CD4-positive, alpha-beta T cell treated with Interleukin-10 for 1 hour (primary cell): Measurements from ENCODE around the gene ATF1.
"Not testable (repeated sequence)": the region's sequence is repeated elsewhere in the genome, so short reads cannot be mapped to it uniquely, and the experiment has no call there.

Source experiments
- DNase-seq: peaks from one replicate; pipeline ENCODE4 v3.0.0-alpha.2; 2020

ATF1 gene

DNA sequence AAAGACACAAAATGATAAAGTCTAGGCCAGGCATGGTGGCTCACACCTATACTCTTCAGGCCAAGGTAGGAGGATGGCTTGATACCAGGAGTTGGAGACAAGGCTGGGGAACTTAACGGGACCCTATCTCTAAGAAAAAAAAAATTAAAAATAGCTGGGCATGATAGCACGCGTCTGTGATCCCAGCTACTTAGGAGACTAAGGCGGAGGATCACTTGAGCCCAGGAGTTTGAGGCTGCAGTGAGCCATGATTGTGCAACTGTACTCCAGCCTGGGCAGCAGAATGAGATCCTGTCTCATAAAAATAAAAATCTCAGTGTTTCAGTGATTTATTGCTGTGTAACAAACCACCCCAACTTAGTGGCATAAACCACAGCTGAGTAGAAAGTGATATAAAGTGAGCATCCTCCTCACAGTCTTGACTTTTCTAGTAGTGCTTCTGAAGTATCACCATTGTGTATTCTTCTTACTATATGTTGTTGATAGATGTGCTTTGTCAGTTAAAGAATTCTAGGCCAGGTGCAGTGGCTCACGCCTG lies 10.6 kb upstream of the ATF1 start:
- no peak for DNase-seq

DNA sequence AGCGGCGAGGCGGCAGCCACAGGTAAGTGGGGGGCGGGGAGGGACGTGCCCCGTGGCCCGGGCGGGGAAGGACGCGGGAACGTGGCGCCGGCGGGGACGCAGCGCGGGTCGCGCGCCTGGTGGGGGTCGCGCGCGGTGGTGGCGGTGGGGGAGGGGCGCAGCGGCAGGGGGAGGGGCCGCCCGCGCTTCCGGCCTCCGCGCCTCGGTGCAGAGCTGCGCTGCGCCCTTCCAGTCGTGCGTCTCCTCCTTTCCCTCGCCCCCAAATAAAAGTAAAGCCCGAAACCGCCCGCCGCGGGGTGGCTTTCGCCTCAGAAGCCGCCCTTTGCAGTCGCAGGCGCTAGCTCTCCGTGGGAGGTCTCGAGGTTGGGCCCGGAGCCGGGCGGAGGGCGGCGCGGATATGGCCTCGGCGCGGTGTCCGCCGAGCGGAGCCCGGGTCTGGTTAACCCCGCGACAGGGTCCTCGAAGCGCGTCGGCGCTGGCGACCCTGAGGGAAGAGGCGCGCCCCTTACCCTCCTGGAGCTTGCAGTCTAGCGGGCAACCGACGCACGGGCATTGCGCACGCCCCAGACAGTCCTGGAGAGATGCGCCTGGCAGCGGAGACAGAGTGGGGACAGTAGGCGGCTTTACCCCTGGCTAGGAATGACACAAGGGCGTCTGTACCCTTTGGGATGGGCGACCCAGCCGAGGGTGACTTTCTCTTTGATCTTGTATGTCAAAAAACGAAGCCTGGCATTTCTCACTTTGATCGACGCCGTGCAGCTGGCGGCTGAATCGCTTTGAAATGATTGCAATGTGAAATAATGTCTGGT lies 589 bp downstream of the ATF1 start:
- peak; percentile 85 for DNase-seq

DNA sequence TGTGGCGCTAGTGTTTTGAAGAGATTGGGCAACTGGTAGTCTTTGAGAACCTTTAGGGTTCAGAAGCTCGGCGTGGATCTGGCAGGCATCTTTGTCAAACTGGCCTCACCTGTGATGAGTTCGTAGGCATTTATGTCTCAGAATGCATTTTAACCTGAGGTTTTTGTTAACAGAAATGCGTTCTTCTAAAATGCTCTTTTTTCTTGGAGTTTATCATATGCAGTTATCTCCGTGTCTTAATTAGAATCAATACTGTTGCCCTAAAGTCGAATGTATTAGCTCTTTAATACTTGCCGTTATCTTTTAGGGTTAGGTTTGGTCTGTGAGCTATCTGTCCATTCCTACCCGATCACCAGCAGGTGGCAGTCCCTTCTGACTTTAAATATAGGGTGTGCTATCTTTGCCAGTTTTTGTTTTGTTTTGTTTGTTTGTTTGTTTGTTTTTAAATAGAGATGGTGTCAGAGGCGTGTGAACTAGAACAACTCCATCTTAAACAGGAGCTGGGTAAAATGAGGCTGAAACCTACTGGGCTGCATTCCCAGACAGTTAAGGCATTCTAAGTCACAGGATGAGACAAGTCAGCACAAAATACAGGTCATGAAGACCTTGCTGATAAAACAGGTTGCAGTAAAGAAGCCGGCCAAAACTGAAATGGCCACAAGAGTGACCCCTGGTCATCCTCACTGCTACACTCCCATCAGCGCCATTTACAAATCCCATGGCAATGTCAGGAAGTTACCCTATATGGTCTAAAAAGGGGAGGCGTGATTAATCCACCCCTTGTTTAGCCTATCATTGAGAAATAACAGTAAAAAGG lies 1.4 kb downstream of the ATF1 start:
- peak; percentile 71 for DNase-seq

DNA sequence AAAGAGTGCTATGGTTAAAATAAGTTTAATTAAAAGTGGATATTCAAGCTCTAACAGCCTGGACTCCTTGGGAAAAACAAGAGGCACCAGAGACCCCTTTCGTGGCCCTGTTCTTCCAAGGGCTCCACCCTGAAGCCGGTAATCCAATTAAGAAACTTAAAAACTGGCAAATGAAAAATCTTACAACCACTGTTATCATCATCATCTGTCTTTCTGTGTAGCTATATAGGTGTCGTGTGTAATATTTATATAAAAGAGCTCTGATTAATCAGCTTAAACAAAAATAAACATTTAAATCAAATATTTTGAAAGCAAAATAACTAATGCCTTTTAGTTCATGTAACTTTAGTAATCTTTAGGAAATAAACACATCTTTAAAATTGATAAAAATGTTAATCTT lies 4.5 kb downstream of the ATF1 start:
- DNase-seq = no peak

DNA sequence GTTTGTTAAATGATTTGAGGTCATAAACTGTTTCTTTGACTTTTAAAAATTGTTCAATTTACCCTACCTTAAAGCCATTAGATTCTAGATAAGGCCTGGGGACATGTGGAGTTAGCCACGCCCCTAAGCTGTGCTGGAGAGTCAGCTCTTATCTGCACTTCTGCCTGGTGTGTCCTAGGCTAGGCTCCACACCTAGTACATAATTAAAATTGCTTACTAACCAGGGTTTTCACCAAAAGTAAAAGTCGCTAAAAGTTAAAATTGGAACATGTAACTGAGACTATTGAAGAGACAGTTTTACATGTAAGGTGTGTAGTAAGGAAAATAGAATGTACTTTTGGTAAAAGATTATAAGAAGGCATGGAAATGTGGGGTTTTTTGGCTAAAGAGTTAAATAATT lies 4.9 kb downstream of the ATF1 start:
- not testable (repeated sequence) for DNase-seq

DNA sequence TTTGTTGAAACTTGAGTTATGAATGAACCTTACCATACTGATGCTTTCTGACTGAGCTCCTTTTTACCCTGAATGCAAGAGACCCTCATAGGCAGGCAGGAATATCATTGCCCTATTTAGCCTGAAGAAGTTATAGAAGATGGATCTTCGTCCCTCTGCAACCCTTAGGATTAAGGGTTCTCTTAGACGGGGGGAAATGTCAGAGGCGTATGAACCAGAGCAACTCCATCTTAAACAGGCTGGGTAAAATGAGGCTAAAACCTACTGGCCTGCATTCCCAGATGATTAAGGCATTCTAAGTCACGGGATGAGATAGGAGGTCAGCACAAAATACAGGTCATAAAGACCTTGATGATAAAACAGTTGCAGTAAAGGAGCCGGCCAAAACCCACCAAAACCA lies 7.5 kb downstream of the ATF1 start:
- no peak for DNase-seq

DNA sequence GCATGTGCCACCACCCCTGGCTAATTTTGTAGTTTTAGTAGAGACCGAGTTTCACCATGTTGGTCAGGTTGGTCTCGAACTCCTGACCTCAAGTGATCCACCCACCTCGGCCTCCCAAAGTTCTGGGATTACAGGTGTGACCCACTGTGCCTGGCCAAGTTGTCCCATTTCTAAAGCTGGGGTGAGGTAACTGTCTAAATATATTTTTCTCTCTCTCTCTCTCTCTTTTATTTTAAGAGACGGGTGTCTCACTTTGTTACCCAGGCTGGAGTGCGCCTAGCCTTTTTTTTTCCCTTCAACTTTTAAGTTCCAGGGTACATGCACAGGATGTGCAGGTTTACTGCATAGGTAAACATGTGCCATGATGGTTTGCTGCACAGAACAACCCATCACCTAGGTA lies 8.6 kb downstream of the ATF1 start:
- no peak for DNase-seq

DNA sequence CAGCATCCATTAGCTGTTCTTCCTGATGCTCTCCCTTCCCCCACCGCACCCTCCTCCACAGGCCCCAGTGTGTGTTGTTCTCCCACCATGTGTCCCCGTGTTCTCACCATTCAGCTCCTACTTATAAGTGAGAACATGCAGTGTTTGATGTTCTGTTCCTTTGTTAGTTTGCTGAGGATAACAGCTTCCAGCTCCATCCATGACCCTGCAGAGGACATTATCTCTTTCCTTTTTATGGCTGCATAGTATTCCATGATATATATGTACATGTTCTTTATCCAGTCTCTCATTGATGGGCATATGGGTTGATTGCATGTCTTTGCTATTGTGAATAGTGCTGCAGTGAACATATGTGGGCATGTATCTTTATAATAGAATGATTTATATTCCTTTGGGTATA lies 9.0 kb downstream of the ATF1 start:
- DNase-seq = no peak

DNA sequence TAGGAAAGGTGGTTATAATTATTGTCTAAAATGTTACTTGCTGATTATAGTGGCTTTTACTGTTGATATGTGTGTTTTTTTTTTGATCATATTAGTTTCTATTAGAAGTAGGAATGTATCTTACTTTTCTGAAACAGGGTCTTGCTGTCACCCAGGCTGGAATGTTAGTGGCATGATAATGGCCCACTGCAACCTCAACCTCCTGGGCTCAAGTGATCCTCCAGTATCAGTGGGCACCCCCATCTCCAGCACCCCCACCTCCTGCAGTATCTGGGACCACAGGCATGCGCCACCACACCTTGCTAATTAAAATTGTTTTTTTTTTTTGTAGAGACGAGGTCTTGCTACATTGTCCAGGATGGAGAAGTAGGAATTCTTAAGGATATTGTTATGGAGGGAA lies 11.3 kb downstream of the ATF1 start:
- no peak for DNase-seq

DNA sequence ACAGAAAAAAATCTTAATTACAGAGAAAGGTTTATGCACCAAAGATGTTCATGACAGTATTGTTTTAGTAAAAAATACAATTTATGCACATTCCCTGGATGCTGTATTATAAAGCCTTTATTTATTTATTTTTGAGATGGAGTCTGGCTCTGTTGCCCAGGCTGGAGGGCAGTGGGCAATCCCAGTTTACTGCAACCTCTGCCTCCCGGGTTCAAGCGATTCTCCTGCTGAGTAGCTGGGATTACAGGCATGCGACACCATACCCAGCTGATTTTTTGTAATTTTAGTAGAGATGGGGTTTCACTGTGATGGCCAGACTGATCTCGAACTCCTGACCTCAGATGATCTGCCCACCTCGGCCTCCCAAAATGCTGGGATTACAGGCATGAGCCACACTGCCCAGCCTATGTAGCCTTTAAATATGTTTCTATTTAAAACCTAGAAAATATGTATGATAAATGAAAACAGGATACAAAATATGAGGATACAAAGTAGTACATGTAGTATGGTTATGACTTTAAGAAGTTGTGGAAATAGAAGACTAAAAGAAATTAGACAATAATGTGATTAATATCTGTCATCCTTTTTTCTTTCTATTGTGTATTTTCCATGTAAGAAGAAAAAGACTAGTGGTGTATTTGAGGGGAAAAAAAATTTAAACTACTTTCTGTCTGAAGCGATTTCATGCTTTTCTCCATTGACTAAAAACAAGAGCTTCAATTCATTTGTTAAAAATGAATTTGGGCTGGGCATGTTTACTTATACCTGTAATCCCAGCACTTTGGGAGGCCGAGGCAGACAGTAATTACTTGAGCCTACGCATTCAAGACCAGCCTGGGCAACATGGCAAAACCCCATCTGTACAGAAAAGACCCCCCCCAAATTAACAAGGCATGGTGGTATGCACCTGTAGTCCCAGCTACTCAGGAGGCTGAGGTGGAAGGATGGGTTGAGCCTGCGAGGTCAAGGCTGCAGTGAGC lies 13.1 kb downstream of the ATF1 start:
- no peak for DNase-seq

DNA sequence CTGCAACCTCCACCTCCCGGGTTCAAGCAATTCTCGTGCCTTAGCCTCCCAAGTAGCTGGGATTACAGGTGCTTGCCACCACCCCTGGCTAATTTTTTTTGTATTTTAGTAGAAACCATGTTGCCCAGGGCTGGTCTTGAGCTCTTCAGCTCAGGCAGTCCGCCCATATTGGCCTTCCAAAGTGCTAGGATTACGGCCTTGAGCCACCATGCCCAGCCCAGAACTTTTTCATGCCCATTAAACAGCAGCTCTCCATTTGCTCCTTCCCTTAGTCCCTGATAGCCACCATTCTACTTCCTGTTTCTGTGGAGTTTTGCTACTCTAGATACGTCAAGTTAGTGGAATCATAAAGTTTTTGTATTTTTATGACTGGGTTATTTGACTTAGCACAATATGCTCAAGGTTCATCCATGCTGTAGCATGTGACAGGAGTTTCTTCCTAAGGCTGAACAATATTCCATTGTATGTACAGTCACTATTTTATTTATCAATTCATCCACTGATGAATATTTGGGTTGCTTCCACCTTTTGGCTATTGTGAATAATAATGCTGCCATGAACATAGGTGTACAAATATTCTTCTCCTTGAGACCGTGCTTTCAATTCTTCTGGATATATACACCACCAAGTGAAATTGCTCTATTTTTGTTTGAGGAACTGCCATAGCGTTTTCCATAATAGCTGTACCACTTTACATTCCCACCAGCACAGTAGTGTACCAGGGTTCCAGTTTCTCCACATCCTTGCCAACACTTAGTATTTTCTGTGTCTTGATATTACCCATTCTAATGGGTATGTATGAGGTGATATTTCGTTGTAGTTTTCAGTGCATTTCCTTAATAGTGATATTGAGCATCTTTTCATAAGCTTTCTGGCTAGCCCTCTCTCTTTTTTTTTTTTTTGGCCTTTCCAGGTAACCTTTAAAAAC lies 15.0 kb downstream of the ATF1 start:
- DNase-seq = no peak

DNA sequence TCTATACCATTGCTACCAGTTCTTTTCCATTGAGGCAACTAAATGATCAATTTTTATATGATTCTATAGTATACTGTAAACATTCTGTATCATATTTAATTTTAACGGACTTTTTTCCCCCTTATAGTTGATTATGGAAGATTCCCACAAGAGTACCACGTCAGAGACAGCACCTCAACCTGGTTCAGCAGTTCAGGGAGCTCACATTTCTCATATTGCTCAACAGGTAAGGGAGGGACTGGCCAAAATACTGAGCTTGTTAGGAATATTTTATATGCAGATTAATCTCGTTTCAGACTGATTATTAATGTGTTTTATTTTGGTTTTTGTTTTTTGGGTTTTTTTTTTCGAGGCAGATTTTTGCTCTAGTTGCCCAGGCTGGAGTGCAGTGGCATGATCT lies 16.1 kb downstream of the ATF1 start:
- no peak for DNase-seq

DNA sequence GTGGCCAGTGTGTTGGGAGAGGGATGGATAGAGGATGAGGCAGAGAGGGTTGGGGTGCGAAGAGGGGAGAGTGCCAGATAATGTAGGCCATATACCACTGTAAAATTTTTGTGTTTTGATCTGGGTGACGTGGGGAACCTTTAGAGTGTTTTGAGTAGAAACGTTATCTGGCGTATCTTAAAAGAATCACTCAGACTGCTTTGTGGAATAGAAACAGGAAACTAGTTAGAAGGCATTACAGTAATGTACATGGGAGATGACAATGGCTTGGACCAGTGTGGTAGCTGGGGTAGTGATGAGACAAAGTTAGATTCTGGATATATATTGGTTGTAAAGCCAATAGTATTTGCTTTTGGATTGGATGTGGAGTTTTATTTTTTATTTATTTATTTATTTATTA lies 20.6 kb downstream of the ATF1 start:
- no peak for DNase-seq

DNA sequence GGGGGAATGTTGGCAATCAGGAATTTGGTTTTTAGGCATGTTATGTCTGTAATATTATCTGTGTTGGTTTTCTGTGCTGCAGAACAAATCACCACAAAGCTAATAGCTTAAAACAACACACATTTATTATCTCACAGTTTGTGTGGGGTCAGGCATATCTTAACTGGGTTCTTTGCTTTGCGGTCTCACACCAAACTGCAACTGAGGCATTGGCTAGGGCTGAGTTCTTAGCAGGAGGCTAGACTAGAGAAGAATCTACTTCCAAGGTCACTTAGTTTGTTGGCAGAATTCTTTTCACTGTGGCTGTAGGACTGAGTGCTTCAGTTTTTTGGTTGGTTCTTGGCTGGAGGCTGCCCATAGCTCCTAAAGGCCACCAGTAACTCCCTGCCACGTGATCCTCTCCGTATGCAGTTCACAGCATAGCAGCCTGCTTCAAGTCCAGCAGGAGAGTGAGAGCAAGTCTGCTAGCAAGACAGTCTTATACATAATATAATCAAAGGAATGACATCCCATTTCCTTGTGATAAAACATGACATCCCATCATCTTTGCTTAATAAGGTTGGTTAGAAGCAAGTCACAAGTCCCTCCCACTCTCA lies 21.6 kb downstream of the ATF1 start:
- no peak for DNase-seq

DNA sequence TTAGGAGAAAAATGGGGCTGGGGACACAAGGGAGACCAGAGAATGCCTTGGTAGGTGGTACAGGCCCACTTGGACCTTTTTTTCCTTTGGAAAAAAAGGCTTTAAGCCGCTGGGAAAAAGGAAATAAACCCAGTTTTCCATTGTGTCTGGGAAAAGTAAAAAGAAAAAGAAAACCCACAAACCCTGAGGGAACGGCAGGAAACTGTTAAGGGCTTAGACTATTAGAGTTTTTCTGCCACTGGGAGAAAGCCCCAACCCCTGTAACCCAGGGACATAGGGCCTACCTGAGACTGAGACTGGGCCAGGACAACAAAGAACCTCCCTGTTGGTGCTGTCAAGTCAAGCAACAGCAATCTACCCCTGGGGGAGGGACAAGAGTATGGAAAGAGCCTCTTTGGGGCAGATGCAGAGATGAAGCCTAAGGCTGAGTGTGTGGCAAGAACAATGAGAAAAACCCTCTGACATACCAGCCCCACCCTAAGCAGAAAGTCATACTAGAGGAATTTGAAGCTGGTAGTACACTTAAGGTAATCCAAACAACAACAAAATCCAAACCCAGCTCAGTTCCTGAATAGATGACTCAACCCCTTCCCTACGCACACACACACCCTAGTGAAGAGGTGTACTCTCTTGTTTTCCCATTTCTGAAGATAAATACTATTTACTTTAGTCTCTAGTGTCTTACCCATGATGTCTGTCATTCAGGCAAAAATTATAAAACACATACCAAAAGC lies 22.8 kb downstream of the ATF1 start:
- DNase-seq = no peak

DNA sequence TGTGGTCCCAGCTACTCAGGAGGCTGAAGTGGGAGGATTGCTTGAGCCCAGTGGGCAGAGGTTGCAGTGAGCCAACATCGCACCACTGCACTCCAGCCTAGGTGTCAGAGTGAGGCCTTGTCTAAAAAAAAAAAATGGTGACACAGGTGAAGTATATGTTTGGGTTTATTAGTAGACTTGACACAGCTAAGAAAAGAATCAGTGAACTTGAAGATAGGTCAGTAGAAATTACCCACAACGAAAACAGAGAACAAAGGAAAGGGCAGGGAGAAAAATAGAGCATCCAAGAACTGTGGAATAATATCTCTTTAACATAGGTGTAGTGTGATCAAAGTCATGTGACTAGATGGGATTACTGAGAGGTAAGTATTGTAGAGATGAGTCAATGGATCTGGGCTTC lies 23.7 kb downstream of the ATF1 start:
- no peak for DNase-seq

DNA sequence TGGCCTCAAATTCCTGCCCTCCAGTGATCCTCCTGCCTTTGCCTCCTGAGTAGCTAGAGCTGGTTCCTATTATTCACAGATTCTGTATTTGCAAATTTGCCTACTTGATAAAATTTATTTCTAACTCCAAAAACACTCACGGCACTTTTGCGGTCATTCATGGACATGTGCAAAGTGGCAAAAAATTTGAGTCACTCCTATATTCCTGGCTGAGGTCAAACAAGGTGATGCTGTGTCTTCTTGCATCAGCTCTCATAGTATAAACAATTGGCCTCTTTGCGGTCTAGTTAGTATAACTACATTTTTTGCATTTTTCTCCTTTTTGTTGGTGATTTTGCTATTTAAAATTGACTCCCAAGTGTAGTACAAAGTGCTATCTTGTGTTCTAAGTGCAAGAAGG lies 24.7 kb downstream of the ATF1 start:
- DNase-seq = no peak

DNA sequence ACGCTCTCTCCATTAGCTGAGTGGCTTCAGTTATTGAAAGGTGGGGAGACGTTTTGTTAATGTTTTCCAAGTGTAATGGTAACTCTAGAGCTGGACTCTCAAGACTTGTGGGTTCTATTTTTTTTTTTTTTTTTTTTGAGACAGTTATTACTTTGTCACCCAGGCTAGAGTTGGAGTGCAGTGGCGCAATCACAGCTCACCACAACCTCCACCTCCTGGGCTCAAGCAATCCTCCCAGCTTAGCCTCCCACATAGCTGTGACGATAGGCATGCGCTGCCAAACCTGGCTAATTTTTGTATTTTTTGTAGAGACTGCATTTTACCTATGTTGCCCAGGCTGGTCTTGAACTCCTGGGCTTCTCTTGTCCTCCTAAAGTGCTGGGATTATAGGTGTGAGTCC lies 26.2 kb downstream of the ATF1 start:
- no peak for DNase-seq

DNA sequence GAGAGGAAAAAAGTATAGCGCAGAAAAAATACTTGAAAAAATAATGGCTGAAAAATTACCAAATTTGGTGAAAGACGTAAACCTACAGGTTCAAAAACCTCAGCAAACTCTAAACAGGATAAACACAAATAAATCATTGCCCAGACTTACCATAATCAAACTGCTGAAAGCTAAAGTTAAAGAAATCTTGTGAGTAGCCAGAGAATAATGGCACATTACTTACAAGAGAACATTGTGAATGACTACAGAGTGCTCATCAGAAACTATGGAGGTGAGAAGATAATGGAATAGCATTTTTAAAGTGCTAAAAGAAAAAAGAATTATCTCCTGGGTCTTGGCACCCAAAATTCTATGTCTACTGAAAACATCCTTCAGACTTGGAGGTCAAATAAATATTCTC lies 36.0 kb downstream of the ATF1 start:
- DNase-seq = no peak

DNA sequence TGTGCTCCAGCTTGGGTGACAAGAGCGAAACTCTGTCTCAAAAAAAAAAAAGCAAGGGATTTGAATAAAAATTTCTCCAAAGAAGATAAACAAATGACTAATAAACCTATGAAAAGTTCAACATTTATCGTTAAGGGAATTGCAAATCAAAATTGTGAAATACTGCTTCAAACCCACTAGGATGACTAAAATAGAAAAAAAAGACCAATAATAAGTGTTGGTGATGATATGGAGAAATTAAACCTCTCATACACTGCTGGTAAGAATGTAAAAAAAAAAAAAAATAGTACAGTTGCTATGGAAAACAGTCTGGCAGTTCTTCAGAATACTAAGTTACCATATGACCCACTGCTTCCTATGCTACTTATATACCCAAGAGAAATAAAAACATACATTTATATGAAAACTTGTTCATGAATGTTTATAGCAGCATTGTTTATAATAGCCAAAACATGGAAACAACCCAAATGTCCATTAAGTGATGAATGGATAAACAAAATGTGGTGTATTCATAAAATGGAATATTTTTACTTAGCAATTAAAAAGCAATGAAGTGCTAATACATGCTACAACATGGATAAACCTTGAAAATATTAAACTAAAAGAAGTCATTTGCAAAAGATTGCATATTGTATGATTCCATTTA lies 39.5 kb downstream of the ATF1 start:
- no peak for DNase-seq
